Neural cell (in vitro differentiated cells): ENCODE data around the gene DAPK2. TPM values are rescaled to one million over a fixed set of nuclear protein-coding genes. Genes with fewer than 3 reads are reported as not detected.

Source experiments
- H2AFZ ChIP-seq: fragments of 200-600, 300-800 bp; sonication (generic), shearing (Covaris generic); 2 replicates; pipeline ENCODE4 v1.6.0; 2014; ENCODE audit warnings: low read depth, mild to moderate bottlenecking, antibody characterized with exemption, low read length, moderate library complexity
- H3F3A ChIP-seq: fragments of 200-600 bp; shearing (Covaris generic); 2 replicates; pipeline ENCODE4 v1.6.1; 2016; ENCODE audit warnings: mild to moderate bottlenecking, moderate library complexity, mixed read lengths, antibody characterized with exemption, low read length; ENCODE audit not compliant: insufficient read depth, poor library complexity, severe bottlenecking
- H3K27ac ChIP-seq: fragments of 200-600, 300-800 bp; sonication (generic), shearing (Covaris generic); 2 replicates; pipeline ENCODE4 v1.5.1; 2014; ENCODE audit warnings: mild to moderate bottlenecking, low read length, moderate library complexity
- H3K27me3 ChIP-seq: fragments of 300-800, 200-600 bp; sonication (generic), shearing (Covaris generic); 2 replicates; pipeline ENCODE4 v1.6.0; 2014; ENCODE audit warnings: mild to moderate bottlenecking, low read depth, low read length, moderate library complexity; ENCODE audit not compliant: insufficient read depth
- H3K36me3 ChIP-seq: fragments of 300-800, 200-600 bp; sonication (generic), shearing (Covaris generic); 2 replicates; pipeline ENCODE4 v1.5.1; 2014; ENCODE audit warnings: mild to moderate bottlenecking, antibody characterized with exemption, low read length, moderate library complexity; ENCODE audit not compliant: insufficient read depth
- H3K4me2 ChIP-seq: fragments of 300-800, 200-600 bp; sonication (generic), shearing (Covaris generic); 2 replicates; pipeline ENCODE4 v1.6.0; 2014; ENCODE audit warnings: mild to moderate bottlenecking, low read length
- H3K4me3 ChIP-seq: fragments of 300-800, 200-600 bp; sonication (generic), shearing (Covaris generic); 2 replicates; pipeline ENCODE4 v1.5.1; 2014; ENCODE audit warnings: mild to moderate bottlenecking, low read length, moderate library complexity
- H3K79me2 ChIP-seq: fragments of 200-600 bp; shearing (Covaris generic); replicated peaks from 2 replicates; pipeline ENCODE4 v1.6.0; 2014; ENCODE audit warnings: mild to moderate bottlenecking, low read length, moderate library complexity; ENCODE audit not compliant: insufficient read depth
- H3K9ac ChIP-seq: fragments of 300-800, 200-600 bp; sonication (generic), shearing (Covaris generic); 2 replicates; pipeline ENCODE4 v1.6.1; 2016; ENCODE audit warnings: mild to moderate bottlenecking, low read length, mixed read lengths
- H3K9me2 ChIP-seq: fragments of 200-600 bp; shearing (Covaris generic); 2 replicates; pipeline ENCODE4 v1.6.1; 2016; ENCODE audit warnings: mild to moderate bottlenecking, low read length, mixed read lengths; ENCODE audit not compliant: insufficient read depth
- H3K9me3 ChIP-seq: fragments of 200-600, 300-800 bp; sonication (generic), shearing (Covaris generic); 2 replicates; pipeline ENCODE4 v1.6.1; 2016; ENCODE audit warnings: mild to moderate bottlenecking, mixed run types, low read length, moderate library complexity, mixed read lengths
- H4K20me1 ChIP-seq: fragments of 200-600 bp; shearing (Covaris generic); 2 replicates; pipeline ENCODE4 v1.6.1; 2016; ENCODE audit warnings: mild to moderate bottlenecking, mixed run types; ENCODE audit not compliant: insufficient read depth
- EP300 ChIP-seq: fragments of 450-650 bp; conservative IDR thresholded peaks from 2 replicates; pipeline ENCODE4 v1.6.1; 2014; ENCODE audit warnings: antibody characterized with exemption, mild to moderate bottlenecking, moderate library complexity; ENCODE audit not compliant: poor library complexity, severe bottlenecking
- EZH2 ChIP-seq: fragments of 200-600, 300-800 bp; shearing (Covaris generic), sonication (generic); IDR thresholded peaks from 2 replicates; pipeline ENCODE4 v1.6.1; 2014; ENCODE audit warnings: antibody characterized with exemption, low read length, borderline replicate concordance, mild to moderate bottlenecking; ENCODE audit not compliant: insufficient read depth, poor library complexity, severe bottlenecking
- MXI1 ChIP-seq: fragments of 450-650 bp; conservative IDR thresholded peaks from 2 replicates; pipeline ENCODE4 v1.6.1; 2014; ENCODE audit warnings: antibody characterized with exemption, mild to moderate bottlenecking; ENCODE audit not compliant: poor library complexity, severe bottlenecking
- POLR2AphosphoS5 ChIP-seq: IDR thresholded peaks from 2 replicates; pipeline ENCODE4 v1.6.1; 2012
- RAD21 ChIP-seq: fragments of 450-650 bp; conservative IDR thresholded peaks from 2 replicates; pipeline ENCODE4 v1.6.1; 2014; ENCODE audit warnings: antibody characterized with exemption, mild to moderate bottlenecking, moderate library complexity
- SMC3 ChIP-seq: fragments of 450-650 bp; conservative IDR thresholded peaks from 2 replicates; pipeline ENCODE4 v1.6.1; 2014; ENCODE audit warnings: antibody characterized with exemption, mild to moderate bottlenecking, moderate library complexity; ENCODE audit not compliant: poor library complexity
- TAF1 ChIP-seq: IDR thresholded peaks from 2 replicates; pipeline ENCODE4 v1.6.1; 2012; ENCODE audit warnings: low read depth
- polyA plus RNA-seq: library from polyadenylated mRNA; depleted of rRNA; stranded (reverse); fragments of >200 nt; gene quantifications from 2 replicates; pipeline ENCODE4 v1.2.3, GENCODE V29; 2014
- TF ChIP-seq, protein P1 (sequence below): IDR thresholded peaks from 2 replicates; pipeline ENCODE4 v1.6.1; 2012; ENCODE audit warnings: borderline replicate concordance
- TF ChIP-seq, protein P2 (sequence below): fragments of 450-650 bp; IDR thresholded peaks from 2 replicates; pipeline ENCODE4 v1.5.1; 2014; ENCODE audit warnings: antibody characterized with exemption, mild to moderate bottlenecking, moderate library complexity; ENCODE audit not compliant: poor library complexity, severe bottlenecking

Gene DAPK2
- polyA plus RNA-seq, 1 donor from 2014 or later: 0.78 TPM

DNA sequence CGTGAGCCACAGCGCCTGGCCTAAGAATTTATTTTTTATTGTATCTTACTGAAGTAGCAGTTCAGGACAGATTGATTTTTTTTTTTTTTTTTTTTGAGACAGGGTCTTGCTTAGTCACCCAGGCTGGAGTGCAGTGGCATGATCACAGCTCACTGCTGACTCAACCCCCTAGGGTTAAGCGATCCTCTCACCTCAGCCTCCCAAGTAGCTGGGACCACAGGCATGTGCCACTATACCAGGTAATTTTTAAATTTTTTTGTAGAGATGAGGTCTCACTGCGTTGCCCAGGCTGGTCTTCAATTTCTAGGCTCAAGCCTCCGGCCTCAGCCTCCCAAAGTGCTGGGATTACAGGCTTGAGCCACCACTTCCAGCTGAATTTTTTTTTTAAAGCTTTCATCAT lies 112.8 kb downstream of the DAPK2 start:
- H4K20me1 ChIP-seq: no peaks in the 10 kb centered on the region
- no peaks in the 10 kb centered on the region for H3K79me2 ChIP-seq
- no peaks in the 10 kb centered on the region for H3K9me3 ChIP-seq
- no peak overlapping the region for H3K9ac ChIP-seq
- no peaks in the 10 kb centered on the region for H3K9me2 ChIP-seq
- no peaks in the 10 kb centered on the region for H3K36me3 ChIP-seq
- no peak overlapping the region for H2AFZ ChIP-seq
- H3F3A ChIP-seq: no peaks in the 10 kb centered on the region
- H3K27ac ChIP-seq: no peak overlapping the region
- no peak for TF ChIP-seq SMC3
- TF ChIP-seq, protein P1, sequence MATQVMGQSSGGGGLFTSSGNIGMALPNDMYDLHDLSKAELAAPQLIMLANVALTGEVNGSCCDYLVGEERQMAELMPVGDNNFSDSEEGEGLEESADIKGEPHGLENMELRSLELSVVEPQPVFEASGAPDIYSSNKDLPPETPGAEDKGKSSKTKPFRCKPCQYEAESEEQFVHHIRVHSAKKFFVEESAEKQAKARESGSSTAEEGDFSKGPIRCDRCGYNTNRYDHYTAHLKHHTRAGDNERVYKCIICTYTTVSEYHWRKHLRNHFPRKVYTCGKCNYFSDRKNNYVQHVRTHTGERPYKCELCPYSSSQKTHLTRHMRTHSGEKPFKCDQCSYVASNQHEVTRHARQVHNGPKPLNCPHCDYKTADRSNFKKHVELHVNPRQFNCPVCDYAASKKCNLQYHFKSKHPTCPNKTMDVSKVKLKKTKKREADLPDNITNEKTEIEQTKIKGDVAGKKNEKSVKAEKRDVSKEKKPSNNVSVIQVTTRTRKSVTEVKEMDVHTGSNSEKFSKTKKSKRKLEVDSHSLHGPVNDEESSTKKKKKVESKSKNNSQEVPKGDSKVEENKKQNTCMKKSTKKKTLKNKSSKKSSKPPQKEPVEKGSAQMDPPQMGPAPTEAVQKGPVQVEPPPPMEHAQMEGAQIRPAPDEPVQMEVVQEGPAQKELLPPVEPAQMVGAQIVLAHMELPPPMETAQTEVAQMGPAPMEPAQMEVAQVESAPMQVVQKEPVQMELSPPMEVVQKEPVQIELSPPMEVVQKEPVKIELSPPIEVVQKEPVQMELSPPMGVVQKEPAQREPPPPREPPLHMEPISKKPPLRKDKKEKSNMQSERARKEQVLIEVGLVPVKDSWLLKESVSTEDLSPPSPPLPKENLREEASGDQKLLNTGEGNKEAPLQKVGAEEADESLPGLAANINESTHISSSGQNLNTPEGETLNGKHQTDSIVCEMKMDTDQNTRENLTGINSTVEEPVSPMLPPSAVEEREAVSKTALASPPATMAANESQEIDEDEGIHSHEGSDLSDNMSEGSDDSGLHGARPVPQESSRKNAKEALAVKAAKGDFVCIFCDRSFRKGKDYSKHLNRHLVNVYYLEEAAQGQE: no peak
- no peak for TF ChIP-seq POLR2AphosphoS5
- TF ChIP-seq MXI1: no peak
- H3K4me2 ChIP-seq: no peak overlapping the region
- H3K4me3 ChIP-seq: no peak overlapping the region
- no peaks in the 10 kb centered on the region for H3K27me3 ChIP-seq

DNA sequence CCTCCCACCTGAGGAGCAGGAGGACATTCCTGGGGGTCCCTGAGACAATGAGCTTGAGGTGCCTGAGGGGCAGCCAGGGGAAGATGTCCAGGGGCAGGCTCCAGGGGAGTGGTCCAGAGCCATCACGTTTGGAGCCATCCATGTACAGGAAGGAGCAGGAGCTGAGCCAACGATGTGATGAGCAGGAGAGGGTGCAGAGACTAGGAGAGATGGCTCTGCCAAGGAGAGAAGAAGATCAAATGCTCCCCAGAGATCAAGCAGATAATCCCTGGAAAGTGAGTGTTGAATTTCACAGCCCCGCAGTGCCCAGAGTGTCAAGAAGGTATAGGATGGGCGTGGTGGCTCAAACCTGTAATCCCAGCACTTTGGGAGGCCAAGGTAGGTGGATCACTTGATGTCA lies 114.7 kb downstream of the DAPK2 start:
- TF ChIP-seq EP300 (no peak), MXI1 (no peak), SMC3 (no peak), TAF1 (no peak), RAD21 (no peak), POLR2AphosphoS5 (no peak), EZH2 (no peak)
- TF ChIP-seq, protein P2, sequence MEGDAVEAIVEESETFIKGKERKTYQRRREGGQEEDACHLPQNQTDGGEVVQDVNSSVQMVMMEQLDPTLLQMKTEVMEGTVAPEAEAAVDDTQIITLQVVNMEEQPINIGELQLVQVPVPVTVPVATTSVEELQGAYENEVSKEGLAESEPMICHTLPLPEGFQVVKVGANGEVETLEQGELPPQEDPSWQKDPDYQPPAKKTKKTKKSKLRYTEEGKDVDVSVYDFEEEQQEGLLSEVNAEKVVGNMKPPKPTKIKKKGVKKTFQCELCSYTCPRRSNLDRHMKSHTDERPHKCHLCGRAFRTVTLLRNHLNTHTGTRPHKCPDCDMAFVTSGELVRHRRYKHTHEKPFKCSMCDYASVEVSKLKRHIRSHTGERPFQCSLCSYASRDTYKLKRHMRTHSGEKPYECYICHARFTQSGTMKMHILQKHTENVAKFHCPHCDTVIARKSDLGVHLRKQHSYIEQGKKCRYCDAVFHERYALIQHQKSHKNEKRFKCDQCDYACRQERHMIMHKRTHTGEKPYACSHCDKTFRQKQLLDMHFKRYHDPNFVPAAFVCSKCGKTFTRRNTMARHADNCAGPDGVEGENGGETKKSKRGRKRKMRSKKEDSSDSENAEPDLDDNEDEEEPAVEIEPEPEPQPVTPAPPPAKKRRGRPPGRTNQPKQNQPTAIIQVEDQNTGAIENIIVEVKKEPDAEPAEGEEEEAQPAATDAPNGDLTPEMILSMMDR: no peak
- TF ChIP-seq, protein P1: no peak
- no peaks in the 10 kb centered on the region for H3K79me2 ChIP-seq
- H3K27me3 ChIP-seq: no peaks in the 10 kb centered on the region
- no peaks in the 10 kb centered on the region for H4K20me1 ChIP-seq
- no peak overlapping the region for H3K9ac ChIP-seq
- H3K4me3 ChIP-seq: no peak overlapping the region
- no peak overlapping the region for H3K27ac ChIP-seq
- no peak overlapping the region for H3K4me2 ChIP-seq
- H3K9me3 ChIP-seq: no peaks in the 10 kb centered on the region
- no peak overlapping the region for H2AFZ ChIP-seq
- no peaks in the 10 kb centered on the region for H3K36me3 ChIP-seq
- no peaks in the 10 kb centered on the region for H3F3A ChIP-seq
- no peaks in the 10 kb centered on the region for H3K9me2 ChIP-seq
